ENCODE results near the gene INPP5A.

The INPP5A gene

GRCh38 chr10:132601567-132601966, 64.0 kb downstream of the INPP5A start:
- no peak for DNase-seq

GRCh38 chr10:132602614-132603013, 65.0 kb downstream of the INPP5A start:
- no peak for DNase-seq

GRCh38 chr10:132603851-132604533, 66.4 kb downstream of the INPP5A start:
- DNase-seq, result no peak

- no peak for DNase-seq
Observed at GRCh38 chr10:132604686-132605085, 67.1 kb downstream of the INPP5A start.

GRCh38 chr10:132605390-132605789, 67.8 kb downstream of the INPP5A start:
- no peak for DNase-seq

- DNase-seq, result no peak
Observed at GRCh38 chr10:132606031-132606491, 68.5 kb downstream of the INPP5A start.

- no peak for DNase-seq
Observed at GRCh38 chr10:132606536-132607316, 69.1 kb downstream of the INPP5A start.

GRCh38 chr10:132607491-132607890, 69.9 kb downstream of the INPP5A start:
- no peak for DNase-seq

GRCh38 chr10:132607961-132608495, 70.4 kb downstream of the INPP5A start:
- no peak for DNase-seq

- DNase-seq, result no peak
Observed at GRCh38 chr10:132608511-132609195, 71.1 kb downstream of the INPP5A start.

GRCh38 chr10:132609211-132609610, 71.6 kb downstream of the INPP5A start:
- no peak for DNase-seq

GRCh38 chr10:132610071-132610701, 72.6 kb downstream of the INPP5A start:
- DNase-seq, result no peak

- no peak for DNase-seq
Observed at GRCh38 chr10:132611026-132611910, 73.7 kb downstream of the INPP5A start.

- no peak for DNase-seq
Observed at GRCh38 chr10:132611986-132612385, 74.4 kb downstream of the INPP5A start.

- DNase-seq, result no peak
Observed at GRCh38 chr10:132612571-132613504, 75.3 kb downstream of the INPP5A start.

- DNase-seq, result no peak
Observed at GRCh38 chr10:132613566-132614348, 76.2 kb downstream of the INPP5A start.

- no peak for DNase-seq
Observed at GRCh38 chr10:132614431-132615340, 77.1 kb downstream of the INPP5A start.

- no peak for DNase-seq
Observed at GRCh38 chr10:132615341-132616169, 78.0 kb downstream of the INPP5A start.

Data from activated effector memory CD4-positive, alpha-beta T cell treated with Interleukin-2 at 50 U/mL for 16 hours (primary cell).